ENCODE results near the gene APC2.
A peak's percentile ranks its signal among the peaks of the same experiment; 100 is the strongest.

Gene APC2

DNA sequence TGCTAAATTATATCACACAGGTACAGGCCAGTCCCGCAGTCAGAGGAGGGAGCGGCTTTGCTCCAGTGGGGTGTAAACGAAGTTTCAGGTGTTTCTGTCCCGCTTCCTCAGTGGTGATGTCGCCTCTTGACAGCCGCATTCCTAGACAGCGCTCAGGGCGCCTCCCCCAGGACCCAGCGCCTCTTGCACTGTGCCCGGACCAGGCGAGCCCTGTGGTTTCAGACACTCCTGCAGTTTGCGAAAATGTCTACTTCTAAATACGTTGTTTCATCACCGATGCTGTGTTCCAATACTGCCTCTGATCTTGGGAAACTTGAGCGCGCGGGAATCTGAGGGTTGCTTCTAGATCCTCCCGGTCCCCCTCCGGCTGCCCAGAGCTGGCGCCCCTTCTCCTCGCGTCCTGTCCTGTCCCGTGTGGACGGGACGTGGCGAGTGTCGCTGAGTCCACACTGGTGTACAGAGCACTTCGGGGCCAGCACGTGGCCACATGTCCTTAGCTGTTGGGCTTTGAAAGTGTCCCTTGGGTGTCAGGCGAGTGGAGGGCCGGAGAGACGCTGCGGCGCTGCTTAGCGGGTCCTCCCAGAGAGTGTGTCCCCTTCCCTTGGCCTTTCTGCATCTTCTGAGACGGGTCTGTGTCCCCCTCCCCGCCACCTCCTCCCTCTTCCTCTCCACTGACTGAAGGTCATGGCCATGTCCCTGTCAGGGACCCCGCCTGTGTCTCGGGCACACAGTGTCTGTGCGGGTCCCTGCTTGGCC, 26.3 kb upstream of the APC2 start:
- no peaks in the 10 kb centered on the region for H3K9me3 Mint-ChIP-seq
- peak overlapping the region; percentile 4 to 51 (median 42) for H3K4me3 Mint-ChIP-seq
- H3K27ac Mint-ChIP-seq = peak overlapping the region; percentile 49 to 80 (median 69)
- H3K36me3 Mint-ChIP-seq (ENCODE audit: low read depth) = peaks cover 47% of the 10 kb centered on the region
- H3K4me1 Mint-ChIP-seq = peaks cover 51% of the 10 kb centered on the region
- TF ChIP-seq, protein P1, sequence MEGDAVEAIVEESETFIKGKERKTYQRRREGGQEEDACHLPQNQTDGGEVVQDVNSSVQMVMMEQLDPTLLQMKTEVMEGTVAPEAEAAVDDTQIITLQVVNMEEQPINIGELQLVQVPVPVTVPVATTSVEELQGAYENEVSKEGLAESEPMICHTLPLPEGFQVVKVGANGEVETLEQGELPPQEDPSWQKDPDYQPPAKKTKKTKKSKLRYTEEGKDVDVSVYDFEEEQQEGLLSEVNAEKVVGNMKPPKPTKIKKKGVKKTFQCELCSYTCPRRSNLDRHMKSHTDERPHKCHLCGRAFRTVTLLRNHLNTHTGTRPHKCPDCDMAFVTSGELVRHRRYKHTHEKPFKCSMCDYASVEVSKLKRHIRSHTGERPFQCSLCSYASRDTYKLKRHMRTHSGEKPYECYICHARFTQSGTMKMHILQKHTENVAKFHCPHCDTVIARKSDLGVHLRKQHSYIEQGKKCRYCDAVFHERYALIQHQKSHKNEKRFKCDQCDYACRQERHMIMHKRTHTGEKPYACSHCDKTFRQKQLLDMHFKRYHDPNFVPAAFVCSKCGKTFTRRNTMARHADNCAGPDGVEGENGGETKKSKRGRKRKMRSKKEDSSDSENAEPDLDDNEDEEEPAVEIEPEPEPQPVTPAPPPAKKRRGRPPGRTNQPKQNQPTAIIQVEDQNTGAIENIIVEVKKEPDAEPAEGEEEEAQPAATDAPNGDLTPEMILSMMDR (IDR thresholded peaks at IDR 0.05; ENCODE audit: unreplicated experiment in 3 of 3) = no peak
- no peaks in the 10 kb centered on the region for H3K27me3 Mint-ChIP-seq (ENCODE audit: low read depth)

- Mint-ChIP-seq H3K9me3 (no peaks in the 10 kb centered on the region), H3K27ac (peak overlapping the region; percentile 46 to 87 (median 80)), H3K4me1 (peaks cover 47% of the 10 kb centered on the region), H3K4me3 (peak overlapping the region in 2 of 3 experiments; percentile 32 to 64), H3K27me3 (ENCODE audit: low read depth) (no peaks in the 10 kb centered on the region), H3K36me3 (ENCODE audit: low read depth) (peaks cover 44% of the 10 kb centered on the region)
- TF ChIP-seq, protein P1 (IDR thresholded peaks at IDR 0.05; ENCODE audit: unreplicated experiment in 3 of 3) = no peak
Observed at GRCh38 chr19:1424192-1424955, 25.5 kb upstream of the APC2 start.

- TF ChIP-seq, protein P1 (IDR thresholded peaks at IDR 0.05; ENCODE audit: unreplicated experiment in 3 of 3) = no peak
- Mint-ChIP-seq H3K27me3 (ENCODE audit: low read depth) (no peaks in the 10 kb centered on the region), H3K4me1 (peaks cover 43% of the 10 kb centered on the region), H3K27ac (peak overlapping the region; percentile 80 to 87 (median 85)), H3K4me3 (peak overlapping the region; percentile 32 to 60 (median 55)), H3K9me3 (no peaks in the 10 kb centered on the region), H3K36me3 (ENCODE audit: low read depth) (peaks cover 42% of the 10 kb centered on the region)
Observed at GRCh38 chr19:1425102-1425837, 24.7 kb upstream of the APC2 start.

DNA sequence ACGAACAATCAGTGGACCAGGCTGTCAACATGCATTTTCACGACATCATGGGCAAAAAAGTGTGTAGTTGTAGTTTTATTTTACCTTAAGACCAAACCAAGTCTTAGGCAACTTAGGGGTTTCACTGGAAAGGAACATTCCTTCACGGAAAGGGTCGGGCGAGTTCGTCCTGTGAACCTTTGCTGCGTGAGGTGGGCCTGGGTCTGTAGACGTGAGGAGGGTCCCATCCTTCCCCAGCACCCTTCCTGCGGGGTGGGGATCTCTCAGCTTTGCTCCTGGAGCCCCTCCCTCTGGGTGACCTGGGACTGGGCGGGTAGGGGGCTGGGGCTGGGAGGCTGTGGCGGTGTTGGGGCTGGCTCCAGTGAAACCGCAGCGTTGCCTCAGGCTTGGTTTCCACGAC, 24.0 kb upstream of the APC2 start:
- Mint-ChIP-seq H3K4me3 (no peak overlapping the region), H3K27me3 (ENCODE audit: low read depth) (no peaks in the 10 kb centered on the region), H3K9me3 (no peaks in the 10 kb centered on the region), H3K27ac (peak overlapping the region in 2 of 3 experiments; percentile 31 to 80), H3K36me3 (ENCODE audit: low read depth) (peaks cover 38% of the 10 kb centered on the region), H3K4me1 (peaks cover 39% of the 10 kb centered on the region)
- TF ChIP-seq, protein P1 (IDR thresholded peaks at IDR 0.05; ENCODE audit: unreplicated experiment in 3 of 3) = no peak

GRCh38 chr19:1426736-1427135, 23.2 kb upstream of the APC2 start:
- no peak overlapping the region for H3K4me3 Mint-ChIP-seq
- no peak overlapping the region for H3K27ac Mint-ChIP-seq
- H3K36me3 Mint-ChIP-seq (ENCODE audit: low read depth) = peaks cover 38% of the 10 kb centered on the region
- no peaks in the 10 kb centered on the region for H3K9me3 Mint-ChIP-seq
- H3K4me1 Mint-ChIP-seq = peaks cover 35% of the 10 kb centered on the region
- TF ChIP-seq, protein P1 (IDR thresholded peaks at IDR 0.05; ENCODE audit: unreplicated experiment in 3 of 3) = no peak
- no peaks in the 10 kb centered on the region for H3K27me3 Mint-ChIP-seq (ENCODE audit: low read depth)

Data from nephron (organoid).